ENCODE data around the gene CRACDL. TPM values are rescaled to one million over a fixed set of nuclear protein-coding genes. Genes with fewer than 3 reads are reported as not detected.

CRACDL gene
- total RNA-seq, 6 experiments from 2014 or later: not detected

GRCh38 chr2:98894331-98895000 lies 41.6 kb downstream of the CRACDL start:
- peaks cover 24% of the 10 kb centered on the region for H3K27me3 Mint-ChIP-seq (ENCODE audit: insufficient read depth)
- no peak for DNase-seq
- no peak overlapping the region for H3K4me3 Mint-ChIP-seq
- no peaks in the 10 kb centered on the region for H3K4me1 Mint-ChIP-seq (ENCODE audit: low read depth)
- no peaks in the 10 kb centered on the region for H3K36me3 Mint-ChIP-seq (ENCODE audit: low read depth)
- no peak overlapping the region for H3K27ac Mint-ChIP-seq
- TF ChIP-seq CTCF (IDR thresholded peaks at IDR 0.05): no peak
- no peaks in the 10 kb centered on the region; the same call in 1 of the 2 replicates for H3K9me3 Mint-ChIP-seq

GRCh38 chr2:98893911-98894321 lies 42.1 kb downstream of the CRACDL start:
- no peak overlapping the region for H3K4me3 Mint-ChIP-seq
- H3K9me3 Mint-ChIP-seq: no peaks in the 10 kb centered on the region; the same call in 1 of the 2 replicates
- no peak for DNase-seq
- H3K4me1 Mint-ChIP-seq (ENCODE audit: low read depth): no peaks in the 10 kb centered on the region
- TF ChIP-seq CTCF (IDR thresholded peaks at IDR 0.05): no peak
- no peaks in the 10 kb centered on the region for H3K36me3 Mint-ChIP-seq (ENCODE audit: low read depth)
- peaks cover 20% of the 10 kb centered on the region for H3K27me3 Mint-ChIP-seq (ENCODE audit: insufficient read depth)
- H3K27ac Mint-ChIP-seq: no peak overlapping the region

- Mint-ChIP-seq H3K36me3 (ENCODE audit: low read depth) (no peaks in the 10 kb centered on the region), H3K27me3 (ENCODE audit: insufficient read depth) (peaks cover 20% of the 10 kb centered on the region), H3K27ac (no peak overlapping the region), H3K9me3 (peaks cover under 1% of the 10 kb centered on the region; the same call in 1 of the 2 replicates), H3K4me1 (ENCODE audit: low read depth) (no peaks in the 10 kb centered on the region), H3K4me3 (no peak overlapping the region)
- no peak for DNase-seq
- no peak for TF ChIP-seq CTCF (IDR thresholded peaks at IDR 0.05)
These were observed 43.2 kb downstream of the CRACDL start for GRCh38 chr2:98892871-98893270.

GRCh38 chr2:98891591-98891990 lies 44.4 kb downstream of the CRACDL start:
- no peak for DNase-seq

GRCh38 chr2:98886066-98886554 lies 49.9 kb downstream of the CRACDL start:
- H3K27ac Mint-ChIP-seq: no peak overlapping the region
- no peak for TF ChIP-seq CTCF (IDR thresholded peaks at IDR 0.05)
- peaks cover 12% of the 10 kb centered on the region for H3K36me3 Mint-ChIP-seq (ENCODE audit: low read depth)
- no peaks in the 10 kb centered on the region for H3K4me1 Mint-ChIP-seq (ENCODE audit: low read depth)
- DNase-seq: no peak
- H3K4me3 Mint-ChIP-seq: no peak overlapping the region
- H3K27me3 Mint-ChIP-seq (ENCODE audit: insufficient read depth): peaks cover 8% of the 10 kb centered on the region; the same call in 1 of the 2 replicates
- peaks cover 18% of the 10 kb centered on the region for H3K9me3 Mint-ChIP-seq

More at GRCh38 chr2:98891591-98891990, 44.4 kb downstream of the CRACDL start:
- peaks cover 9% of the 10 kb centered on the region; the same call in 1 of the 2 replicates for H3K36me3 Mint-ChIP-seq (ENCODE audit: low read depth)
- peaks cover 11% of the 10 kb centered on the region for H3K9me3 Mint-ChIP-seq
- TF ChIP-seq CTCF (IDR thresholded peaks at IDR 0.05): no peak
- H3K4me1 Mint-ChIP-seq (ENCODE audit: low read depth): no peaks in the 10 kb centered on the region
- peaks cover 17% of the 10 kb centered on the region for H3K27me3 Mint-ChIP-seq (ENCODE audit: insufficient read depth)
- H3K4me3 Mint-ChIP-seq: no peak overlapping the region
- no peak overlapping the region for H3K27ac Mint-ChIP-seq
